Renal cortex interstitium (tissue), 15 donors: ENCODE results near the gene BLVRA. TPM values are rescaled to one million over a fixed set of nuclear protein-coding genes. Genes with fewer than 3 reads are reported as not detected.
"Not testable (repeated sequence)": the region's sequence is repeated elsewhere in the genome, so short reads cannot be mapped to it uniquely, and the experiment has no call there.

Experiments used
- DNase-seq, 11 donors: peaks; one replicate each; pipeline ENCODE4 v3.0.0-alpha.2; 2013; ENCODE audit warnings: low read depth in 9 of 11, low spot score in 4 of 11; ENCODE audit errors: extremely low read depth in 1 of 11
- long read RNA-seq, 16 experiments: transcript quantifications; one replicate each; lab custom pipeline, GENCODE V29; 2026
- polyA plus RNA-seq, 3 donors: library from polyadenylated mRNA; unstranded; fragments of 120-200 nt; gene quantifications; one replicate each; pipeline ENCODE4 v1.2.1, GENCODE V29; 2013; ENCODE audit not compliant: insufficient read length in 3 of 3

Gene BLVRA
- 10 to 100 TPM; 54.2 to 56.5 (median 55.1) TPM for polyA plus RNA-seq
- long read RNA-seq, donor 1, transcript BLVRA-201 (8 exons, 1,071 nt): major isoform, 18 of 18 reads
- long read RNA-seq, donor 1, partial matches to known transcripts: 0 of 18 reads
- long read RNA-seq, donor 1, other reads (novel, unspliced or antisense): 0 of 18 reads
- long read RNA-seq, donor 2, transcript BLVRA-201 (8 exons, 1,071 nt): major isoform, 13 of 14 reads
- long read RNA-seq, donor 2, partial matches to known transcripts: 0 of 14 reads
- long read RNA-seq, donor 2, other reads (novel, unspliced or antisense): 0 of 14 reads
- long read RNA-seq, donor 3, transcript BLVRA-201 (8 exons, 1,071 nt): major isoform, 28 of 38 reads
- long read RNA-seq, donor 3, partial matches to known transcripts: 5 of 38 reads
- long read RNA-seq, donor 3, other reads (novel, unspliced or antisense): 5 of 38 reads
- long read RNA-seq, donor 4, transcript BLVRA-201 (8 exons, 1,071 nt): major isoform, 10 of 15 reads
- long read RNA-seq, donor 4, partial matches to known transcripts: 5 of 15 reads
- long read RNA-seq, donor 4, other reads (novel, unspliced or antisense): 0 of 15 reads
- long read RNA-seq, donor 5: 0 reads
- long read RNA-seq, donor 6, transcript BLVRA-201 (8 exons, 1,071 nt): major isoform, 17 of 25 reads
- long read RNA-seq, donor 6, partial matches to known transcripts: 6 of 25 reads
- long read RNA-seq, donor 6, other reads (novel, unspliced or antisense): 0 of 25 reads
- long read RNA-seq, donor 7, transcript BLVRA-201 (8 exons, 1,071 nt): major isoform, 19 of 32 reads
- long read RNA-seq, donor 7, partial matches to known transcripts: 7 of 32 reads
- long read RNA-seq, donor 7, other reads (novel, unspliced or antisense): 5 of 32 reads
- long read RNA-seq, donor 8: 0 reads
- long read RNA-seq, donor 9, transcript BLVRA-201 (8 exons, 1,071 nt): major isoform, 24 of 28 reads
- long read RNA-seq, donor 9, partial matches to known transcripts: 0 of 28 reads
- long read RNA-seq, donor 9, other reads (novel, unspliced or antisense): 0 of 28 reads
- long read RNA-seq, donor 10, transcript BLVRA-201 (8 exons, 1,071 nt): major isoform, 29 of 29 reads
- long read RNA-seq, donor 10, partial matches to known transcripts: 0 of 29 reads
- long read RNA-seq, donor 10, other reads (novel, unspliced or antisense): 0 of 29 reads
- long read RNA-seq, donor 11, transcript BLVRA-201 (8 exons, 1,071 nt): major isoform, 16 of 16 reads
- long read RNA-seq, donor 11, partial matches to known transcripts: 0 of 16 reads
- long read RNA-seq, donor 11, other reads (novel, unspliced or antisense): 0 of 16 reads
- long read RNA-seq, donor 12, transcript BLVRA-201 (8 exons, 1,071 nt): major isoform, 17 of 19 reads
- long read RNA-seq, donor 12, partial matches to known transcripts: 0 of 19 reads
- long read RNA-seq, donor 12, other reads (novel, unspliced or antisense): 0 of 19 reads
- long read RNA-seq, donor 13: 0 reads
- long read RNA-seq, donor 14, transcript BLVRA-201 (8 exons, 1,071 nt): major isoform, 21 of 21 reads
- long read RNA-seq, donor 14, partial matches to known transcripts: 0 of 21 reads
- long read RNA-seq, donor 14, other reads (novel, unspliced or antisense): 0 of 21 reads
- long read RNA-seq, donor 15, transcript BLVRA-201 (8 exons, 1,071 nt): major isoform, 10 of 11 reads
- long read RNA-seq, donor 15, partial matches to known transcripts: 0 of 11 reads
- long read RNA-seq, donor 15, other reads (novel, unspliced or antisense): 0 of 11 reads
- long read RNA-seq, donor 16, transcript BLVRA-201 (8 exons, 1,071 nt): major isoform, 48 of 50 reads
- long read RNA-seq, donor 16, partial matches to known transcripts: 0 of 50 reads
- long read RNA-seq, donor 16, other reads (novel, unspliced or antisense): 0 of 50 reads

- DNase-seq: peak in 9 of 11 donors; percentile 36 to 55 (median 47)
These were observed at the start of gene BLVRA for GRCh38 chr7:43758029-43758821. Gene BLVRA, plus strand, starts transcription at chr7:43758680. Its CDS starts 12,479 bp downstream, at chr7:43771159.

GRCh38 chr7:43711503-43711902 is 47.0 kb upstream of the BLVRA start:
- DNase-seq: no peak

GRCh38 chr7:43715966-43716365 is 42.5 kb upstream of the BLVRA start:
- DNase-seq: not testable (repeated sequence)

- DNase-seq: no peak
These were observed 41.9 kb upstream of the BLVRA start for GRCh38 chr7:43716598-43716997.

- peak in 6 of 11 donors; percentile 35 to 54 (median 48) for DNase-seq
These were observed 37.2 kb upstream of the BLVRA start for GRCh38 chr7:43721193-43721806.

GRCh38 chr7:43723007-43723341 is 35.5 kb upstream of the BLVRA start:
- no peak for DNase-seq

- no peak for DNase-seq
These were observed 33.2 kb upstream of the BLVRA start for GRCh38 chr7:43725251-43725650.

GRCh38 chr7:43726466-43726865 is 32.0 kb upstream of the BLVRA start:
- no peak for DNase-seq

- DNase-seq: no peak
These were observed 31.5 kb upstream of the BLVRA start for GRCh38 chr7:43727003-43727402.

- DNase-seq: no peak
These were observed 31.0 kb upstream of the BLVRA start for GRCh38 chr7:43727494-43727893.

GRCh38 chr7:43729214-43729923 is 29.1 kb upstream of the BLVRA start, which contains the start of gene COA1:
Gene COA1, minus strand, starts transcription at chr7:43729523. Its CDS starts 80,909 bp downstream, at chr7:43648614.
- DNase-seq: peak; percentile 64 to 86 (median 81)

- DNase-seq: no peak
These were observed 28.6 kb upstream of the BLVRA start for GRCh38 chr7:43729924-43730248.

GRCh38 chr7:43731494-43731893 is 27.0 kb upstream of the BLVRA start:
- DNase-seq: not testable (repeated sequence)

GRCh38 chr7:43734575-43735332 is 23.7 kb upstream of the BLVRA start:
- not testable (repeated sequence) for DNase-seq

GRCh38 chr7:43735403-43735801 is 23.1 kb upstream of the BLVRA start:
- no peak for DNase-seq
